ENCODE measurements around the gene OR13C4. TPM values are rescaled to one million over a fixed set of nuclear protein-coding genes. Genes with fewer than 3 reads are reported as not detected.

Gene OR13C4
- total RNA-seq, 2 experiments from 2014 or later, result not detected

DNA sequence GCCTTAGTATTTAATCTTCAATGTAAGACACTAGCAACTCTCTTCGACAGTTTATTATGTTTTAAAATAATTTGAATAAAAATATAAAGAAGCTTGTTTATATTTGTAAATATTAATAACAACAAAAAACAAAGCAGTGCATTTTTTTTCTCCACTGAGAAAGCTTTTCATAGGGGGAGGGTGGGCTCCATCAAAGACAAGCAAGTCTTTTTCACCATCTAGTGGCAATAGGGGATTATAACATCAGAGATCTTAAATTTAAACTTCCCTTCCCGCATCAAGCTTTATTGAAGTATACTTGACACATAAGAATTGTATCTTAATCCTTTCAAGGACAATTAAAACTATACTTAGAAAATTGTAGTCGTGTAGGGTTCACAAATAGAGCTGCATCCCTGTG is 32.2 kb downstream of the OR13C4 start:
- TF ChIP-seq, protein P1, sequence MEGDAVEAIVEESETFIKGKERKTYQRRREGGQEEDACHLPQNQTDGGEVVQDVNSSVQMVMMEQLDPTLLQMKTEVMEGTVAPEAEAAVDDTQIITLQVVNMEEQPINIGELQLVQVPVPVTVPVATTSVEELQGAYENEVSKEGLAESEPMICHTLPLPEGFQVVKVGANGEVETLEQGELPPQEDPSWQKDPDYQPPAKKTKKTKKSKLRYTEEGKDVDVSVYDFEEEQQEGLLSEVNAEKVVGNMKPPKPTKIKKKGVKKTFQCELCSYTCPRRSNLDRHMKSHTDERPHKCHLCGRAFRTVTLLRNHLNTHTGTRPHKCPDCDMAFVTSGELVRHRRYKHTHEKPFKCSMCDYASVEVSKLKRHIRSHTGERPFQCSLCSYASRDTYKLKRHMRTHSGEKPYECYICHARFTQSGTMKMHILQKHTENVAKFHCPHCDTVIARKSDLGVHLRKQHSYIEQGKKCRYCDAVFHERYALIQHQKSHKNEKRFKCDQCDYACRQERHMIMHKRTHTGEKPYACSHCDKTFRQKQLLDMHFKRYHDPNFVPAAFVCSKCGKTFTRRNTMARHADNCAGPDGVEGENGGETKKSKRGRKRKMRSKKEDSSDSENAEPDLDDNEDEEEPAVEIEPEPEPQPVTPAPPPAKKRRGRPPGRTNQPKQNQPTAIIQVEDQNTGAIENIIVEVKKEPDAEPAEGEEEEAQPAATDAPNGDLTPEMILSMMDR (IDR thresholded peaks at IDR 0.05), result no peak
- intact Hi-C loops (cut with DNase I, micrococcal nuclease), result no loop called here
- Histone ChIP-seq H3K27ac (ENCODE audit: low read depth in 1 of 2, low read length in 2 of 2) (no peak overlapping the region), H3K4me1 (ENCODE audit: insufficient read depth, low read length) (no peaks in the 10 kb centered on the region), H3K4me3 (ENCODE audit: low read length) (no peak overlapping the region), H3K36me3 (ENCODE audit: insufficient read depth, low read length) (no peaks in the 10 kb centered on the region), H3K9me3 (ENCODE audit: control insufficient read depth in 1 of 2, insufficient read depth in 1 of 2, low read length in 2 of 2) (peaks cover 0 to 7% of the 10 kb centered on the region in 2 experiments), H3K27me3 (ENCODE audit: control insufficient read depth in 1 of 2, insufficient read depth in 2 of 2, low read length in 2 of 2) (no peaks in the 10 kb centered on the region)
- H3K4me3 Mint-ChIP-seq, result no peak overlapping the region
- no peak overlapping the region for H3K27ac Mint-ChIP-seq
- POLR2A ChIA-PET, result no interaction called here
- no peaks in the 10 kb centered on the region for H3K36me3 Mint-ChIP-seq (ENCODE audit: low read depth)
- CTCF ChIA-PET, result no interaction called here
- DNase-seq (no peak), ATAC-seq (ENCODE audit: poor library complexity) (no peak)
- H3K9me3 Mint-ChIP-seq, result peaks cover 1% of the 10 kb centered on the region
- H3K4me1 Mint-ChIP-seq (ENCODE audit: low read depth), result no peaks in the 10 kb centered on the region
- H3K27me3 Mint-ChIP-seq, result no peaks in the 10 kb centered on the region

DNA sequence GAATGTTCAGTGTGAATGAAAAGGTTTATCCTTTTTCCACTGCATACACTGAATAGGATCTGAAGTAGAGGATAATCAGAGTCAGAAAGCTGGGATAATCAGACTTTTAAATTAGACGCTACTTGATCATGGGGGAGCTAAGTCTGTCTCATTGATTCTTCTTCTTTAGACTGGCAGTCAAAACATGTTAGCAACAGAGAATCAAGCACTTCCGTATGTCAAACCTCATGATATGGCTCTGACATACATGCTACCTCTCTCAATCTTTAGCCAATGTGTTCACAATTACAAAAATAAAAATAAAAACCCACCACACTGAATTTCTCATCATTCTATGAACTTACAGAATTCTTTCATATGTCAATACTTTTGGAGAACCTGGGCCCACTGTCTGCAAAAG is 42.0 kb downstream of the OR13C4 start:
- intact Hi-C loops (cut with DNase I, micrococcal nuclease), result no loop called here
- Histone ChIP-seq H3K4me1 (ENCODE audit: insufficient read depth, low read length) (no peaks in the 10 kb centered on the region), H3K27me3 (ENCODE audit: control insufficient read depth in 1 of 2, insufficient read depth in 2 of 2, low read length in 2 of 2) (no peaks in the 10 kb centered on the region), H3K4me3 (ENCODE audit: low read length) (no peak overlapping the region), H3K9me3 (ENCODE audit: control insufficient read depth in 1 of 2, insufficient read depth in 1 of 2, low read length in 2 of 2) (peaks cover 0 to 1% of the 10 kb centered on the region in 2 experiments), H3K36me3 (ENCODE audit: insufficient read depth, low read length) (no peaks in the 10 kb centered on the region), H3K27ac (ENCODE audit: low read depth in 1 of 2, low read length in 2 of 2) (no peak overlapping the region)
- CTCF ChIA-PET, result no interaction called here
- Mint-ChIP-seq H3K4me1 (ENCODE audit: low read depth) (no peaks in the 10 kb centered on the region), H3K27me3 (no peaks in the 10 kb centered on the region), H3K27ac (no peak overlapping the region), H3K9me3 (no peaks in the 10 kb centered on the region), H3K4me3 (no peak overlapping the region), H3K36me3 (ENCODE audit: low read depth) (no peaks in the 10 kb centered on the region)
- DNase-seq, result no peak
- no peak for ATAC-seq (ENCODE audit: poor library complexity)
- TF ChIP-seq, protein P1 (IDR thresholded peaks at IDR 0.05), result no peak
- POLR2A ChIA-PET, result no interaction called here

DNA sequence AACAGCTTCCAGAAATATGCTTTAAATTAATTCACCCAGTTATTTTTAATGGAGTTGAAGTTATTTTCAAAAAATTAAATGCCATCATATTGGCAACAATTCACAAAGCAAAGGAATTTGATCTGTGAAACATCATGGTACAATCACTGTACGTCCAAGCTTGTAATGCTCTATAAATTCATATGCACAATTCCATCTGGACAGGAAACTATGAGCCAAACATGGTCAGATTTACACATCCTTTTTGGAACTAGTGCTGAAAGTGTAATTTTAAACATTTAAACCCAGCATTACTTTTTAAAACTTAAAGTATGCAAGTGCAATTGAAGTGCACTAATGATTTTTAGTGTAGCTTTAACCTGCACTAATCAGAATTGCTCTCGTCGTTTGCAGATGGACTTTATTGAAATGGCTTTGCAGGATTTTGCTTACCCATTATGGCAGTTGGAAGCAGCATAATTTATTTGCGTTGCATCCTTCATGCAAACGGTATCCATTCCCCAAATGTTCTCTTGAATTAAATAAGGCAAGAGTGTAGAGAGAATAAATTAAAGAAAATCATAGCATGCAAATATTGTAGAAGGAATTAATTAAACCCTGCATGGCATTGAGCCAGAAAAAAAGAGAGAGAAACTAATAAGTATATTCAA is 44.0 kb downstream of the OR13C4 start:
- ChIA-PET POLR2A (no interaction called here), CTCF (no interaction called here)
- DNase-seq (no peak), ATAC-seq (ENCODE audit: poor library complexity) (no peak)
- Mint-ChIP-seq H3K27ac (no peak overlapping the region), H3K36me3 (ENCODE audit: low read depth) (no peaks in the 10 kb centered on the region), H3K27me3 (no peaks in the 10 kb centered on the region), H3K9me3 (no peaks in the 10 kb centered on the region), H3K4me1 (ENCODE audit: low read depth) (no peaks in the 10 kb centered on the region), H3K4me3 (no peak overlapping the region)
- Histone ChIP-seq H3K36me3 (ENCODE audit: insufficient read depth, low read length) (no peaks in the 10 kb centered on the region), H3K4me3 (ENCODE audit: low read length) (no peak overlapping the region), H3K9me3 (ENCODE audit: control insufficient read depth in 1 of 2, insufficient read depth in 1 of 2, low read length in 2 of 2) (no peaks in the 10 kb centered on the region), H3K27ac (ENCODE audit: low read depth in 1 of 2, low read length in 2 of 2) (no peak overlapping the region), H3K4me1 (ENCODE audit: insufficient read depth, low read length) (no peaks in the 10 kb centered on the region), H3K27me3 (ENCODE audit: control insufficient read depth in 1 of 2, insufficient read depth in 2 of 2, low read length in 2 of 2) (no peaks in the 10 kb centered on the region)
- intact Hi-C loops (cut with DNase I, micrococcal nuclease), result no loop called here
- TF ChIP-seq, protein P1 (IDR thresholded peaks at IDR 0.05), result no peak

Other genes with a start within 250 kb of the OR13C4 start
- not detected for gene OR13F1, start 22.9 kb downstream of the OR13C4 start, total RNA-seq
- gene OR13C3, start 9.6 kb upstream of the OR13C4 start, total RNA-seq, result not detected
- not detected for gene OR13C8, start 42.0 kb upstream of the OR13C4 start, total RNA-seq
- gene OR13C5, start 72.2 kb upstream of the OR13C4 start, total RNA-seq, result not detected
- gene OR13C2, start 78.4 kb upstream of the OR13C4 start, total RNA-seq, result not detected
- gene OR13C9, start 91.0 kb upstream of the OR13C4 start, total RNA-seq, result not detected
- gene OR13D1, start 167.3 kb upstream of the OR13C4 start, total RNA-seq, result not detected
- gene NIPSNAP3A, start 220.5 kb upstream of the OR13C4 start, total RNA-seq, result 10 to 100 TPM in 1 of 2 experiments, 1 to 10 TPM in 1; 9.0 to 10.6 TPM
- 1 to 10 TPM; 1.2 to 1.4 TPM for gene NIPSNAP3B, start 236.9 kb upstream of the OR13C4 start, total RNA-seq